ENCODE data around the gene RADIL.

- TF ChIP-seq SUZ12 (IDR thresholded peaks at IDR 0.05) (no peak), SP1 (IDR thresholded peaks at IDR 0.05) (no peak), PKNOX1 (IDR thresholded peaks at IDR 0.05) (no peak), BHLHE40 (IDR thresholded peaks at IDR 0.05; ENCODE audit: borderline replicate concordance) (no peak), CTBP1 (IDR thresholded peaks at IDR 0.05; ENCODE audit: borderline replicate concordance) (no peak), TARDBP (IDR thresholded peaks at IDR 0.05) (no peak), ELF4 (IDR thresholded peaks at IDR 0.05) (no peak), HDGF (IDR thresholded peaks at IDR 0.05; ENCODE audit: borderline replicate concordance) (no peak), ARNT (IDR thresholded peaks at IDR 0.05) (no peak), ZNF384 (IDR thresholded peaks at IDR 0.05) (no peak), FOXM1 (IDR thresholded peaks at IDR 0.05; ENCODE audit: borderline replicate concordance) (no peak), FOXK2 (IDR thresholded peaks at IDR 0.05) (no peak)
Observed at GRCh38 chr7:4790516-4790991, 93.0 kb downstream of the RADIL start.

Measured in HEK293T (cell line).